Keratinocyte (primary cell): ENCODE data around the gene NR6A1. TPM values are rescaled to one million over a fixed set of nuclear protein-coding genes. Genes with fewer than 3 reads are reported as not detected.

Source experiments
- DNase-seq: peaks from one replicate; pipeline ENCODE4 v3.0.0-alpha.2; 2011; ENCODE audit warnings: low read depth, missing footprints, low spot score
- FAIRE-seq: peaks from 2 replicates; lab custom pipeline; 2011; peaks lifted over from hg19 to GRCh38; lab: Jason Lieb, UNC
- H2AFZ ChIP-seq: 2 replicates; pipeline ENCODE4 v1.6.0; 2012; ENCODE audit warnings: low read length, control low read depth, inconsistent platforms; ENCODE audit not compliant: control insufficient read depth
- H3K27ac ChIP-seq: 2 replicates; pipeline ENCODE4 v1.5.1; 2011; ENCODE audit warnings: low read length; ENCODE audit not compliant: control insufficient read depth, insufficient read depth
- H3K27me3 ChIP-seq: 3 replicates; pipeline ENCODE4 v1.6.0; 2011; ENCODE audit warnings: low read length; ENCODE audit not compliant: control insufficient read depth, insufficient read depth; ENCODE audit errors: extremely low read depth
- H3K36me3 ChIP-seq, 2 experiments: 2 replicates in 1 of 2; 3 replicates in 1 of 2; pipeline ENCODE4 v1.5.1; 2011; ENCODE audit warnings: low read length in 2 of 2, mild to moderate bottlenecking in 1 of 2; ENCODE audit not compliant: control insufficient read depth in 2 of 2, insufficient read depth in 2 of 2; ENCODE audit errors: extremely low read depth in 1 of 2
- H3K4me1 ChIP-seq: 3 replicates; pipeline ENCODE4 v1.5.1; 2011; ENCODE audit warnings: low read length; ENCODE audit not compliant: control insufficient read depth, insufficient read depth; ENCODE audit errors: extremely low read depth
- H3K4me2 ChIP-seq: 3 replicates; pipeline ENCODE4 v1.6.0; 2011; ENCODE audit warnings: low read depth, low read length; ENCODE audit not compliant: control insufficient read depth, insufficient read depth; ENCODE audit errors: extremely low read depth
- H3K4me3 ChIP-seq, 3 experiments: fragments of 200-600 bp in 1 of 3; sonication (generic) in 1 of 3; 2 replicates in 2 of 3; 3 replicates in 1 of 3; pipeline ENCODE4 v1.5.1; 2011 to 2016; ENCODE audit warnings: low read length in 3 of 3, mild to moderate bottlenecking in 3 of 3, control low read depth in 2 of 3, inconsistent platforms in 1 of 3, low read depth in 1 of 3, mixed read lengths in 1 of 3, mixed run types in 1 of 3, moderate library complexity in 1 of 3; ENCODE audit not compliant: control insufficient read depth in 2 of 3, insufficient read depth in 2 of 3; ENCODE audit errors: extremely low read depth in 1 of 3
- H3K79me2 ChIP-seq: 2 replicates; pipeline ENCODE4 v1.6.0; 2012; ENCODE audit warnings: low read length; ENCODE audit not compliant: control insufficient read depth, insufficient read depth
- H3K9ac ChIP-seq: 3 replicates; pipeline ENCODE4 v1.6.0; 2011; ENCODE audit warnings: low read length; ENCODE audit not compliant: control insufficient read depth, insufficient read depth; ENCODE audit errors: extremely low read depth
- H3K9me1 ChIP-seq: 3 replicates; pipeline ENCODE4 v1.6.0; 2011; ENCODE audit warnings: low read length; ENCODE audit not compliant: control insufficient read depth, insufficient read depth; ENCODE audit errors: extremely low read depth
- H3K9me3 ChIP-seq: 2 replicates; pipeline ENCODE4 v1.5.1; 2012; ENCODE audit warnings: low read depth, low read length; ENCODE audit not compliant: control insufficient read depth
- H4K20me1 ChIP-seq: 3 replicates; pipeline ENCODE4 v1.6.0; 2011; ENCODE audit warnings: low read length; ENCODE audit not compliant: control insufficient read depth, insufficient read depth; ENCODE audit errors: extremely low read depth
- CTCF ChIP-seq, 3 experiments: IDR thresholded peaks in 1 of 3; conservative IDR thresholded peaks in 1 of 3; optimal IDR thresholded peaks in 1 of 3; 2 replicates in 2 of 3; 3 replicates in 1 of 3; pipeline versions ENCODE3 to v1.5.1; 2011; ENCODE audit warnings: low read length in 3 of 3, mild to moderate bottlenecking in 3 of 3, moderate library complexity in 2 of 3, control low read depth in 1 of 3, inconsistent platforms in 1 of 3; ENCODE audit not compliant: insufficient read depth in 2 of 3; ENCODE audit errors: extremely low read depth in 1 of 3
- EZH2 ChIP-seq: IDR thresholded peaks from one replicate; pipeline ENCODE4 v1.6.1; 2012; ENCODE audit warnings: inconsistent platforms, mild to moderate bottlenecking, low read length, moderate library complexity
- dilution Hi-C: fragments of 300-500 bp; cut with MboI; formaldehyde crosslinking; loops from one replicate; pipeline ENCODE4 v1.7.0; 2020; ENCODE audit warnings: low sequenced_read_pairs; ENCODE audit not compliant: extremely low pct_ligation_motif_present
- polyA plus RNA-seq, 5 experiments: library from polyadenylated mRNA; depleted of rRNA in 3 of 5; stranded (reverse) in 3 of 5; stranded (forward) in 1 of 5; unstranded in 1 of 5; fragments of >200 nt; gene quantifications; 1 replicate in 1 of 5; 2 replicates in 3 of 5; 3 replicates in 1 of 5; pipeline versions ENCODE4 v1.2.1 to v1.2.3, GENCODE V29; 2011 to 2012; ENCODE audit warnings: missing spikeins in 2 of 5, low read depth in 1 of 5, low replicate concordance in 1 of 5

The NR6A1 gene
- polyA plus RNA-seq, 1 donor (not counting 4 experiments of a cell fraction or from before 2014, with no cell fraction given): 1.8 TPM

GRCh38 chr9:124762633-124763032 lies 8.5 kb downstream of the NR6A1 start:
- no peak overlapping the region for H2AFZ ChIP-seq
- TF ChIP-seq EZH2: no peak
- TF ChIP-seq CTCF (optimal IDR thresholded peaks at IDR 0.05 in 1 of 3, IDR thresholded peaks at IDR 0.05 in 1 of 3, conservative IDR thresholded peaks at IDR 0.05 in 1 of 3; ENCODE audit: extremely low read depth in 1 of 3, insufficient read depth in 2 of 3, low read length in 3 of 3): no peak
- peaks cover 1% of the 10 kb centered on the region for H3K79me2 ChIP-seq
- H3K4me2 ChIP-seq: no peak overlapping the region
- H3K4me3 ChIP-seq: no peak overlapping the region
- DNase-seq: no peak
- H3K4me1 ChIP-seq: peaks cover 11% of the 10 kb centered on the region
- no peak overlapping the region for H3K9ac ChIP-seq
- no peaks in the 10 kb centered on the region for H3K9me1 ChIP-seq
- dilution Hi-C loops: no loop called here
- no peak overlapping the region for H3K27ac ChIP-seq
- H3K27me3 ChIP-seq: no peaks in the 10 kb centered on the region
- no peaks in the 10 kb centered on the region for H3K36me3 ChIP-seq
- H4K20me1 ChIP-seq: no peaks in the 10 kb centered on the region
- H3K9me3 ChIP-seq: no peaks in the 10 kb centered on the region
- no peak for FAIRE-seq

- no peak overlapping the region for H3K9ac ChIP-seq
- DNase-seq (no peak), FAIRE-seq (no peak)
- peaks cover 1% of the 10 kb centered on the region for H3K79me2 ChIP-seq
- no peak overlapping the region for H3K4me3 ChIP-seq
- dilution Hi-C loops: no loop called here
- H3K27ac ChIP-seq: no peak overlapping the region
- TF ChIP-seq EZH2: no peak
- no peak for TF ChIP-seq CTCF (optimal IDR thresholded peaks at IDR 0.05 in 1 of 3, IDR thresholded peaks at IDR 0.05 in 1 of 3, conservative IDR thresholded peaks at IDR 0.05 in 1 of 3; ENCODE audit: extremely low read depth in 1 of 3, insufficient read depth in 2 of 3, low read length in 3 of 3)
- H3K36me3 ChIP-seq: no peaks in the 10 kb centered on the region
- H3K4me2 ChIP-seq: no peak overlapping the region
- H3K9me3 ChIP-seq: no peaks in the 10 kb centered on the region
- no peaks in the 10 kb centered on the region for H3K9me1 ChIP-seq
- H2AFZ ChIP-seq: no peak overlapping the region
- H4K20me1 ChIP-seq: no peaks in the 10 kb centered on the region
- peaks cover 9% of the 10 kb centered on the region for H3K4me1 ChIP-seq
- H3K27me3 ChIP-seq: no peaks in the 10 kb centered on the region
Measured at GRCh38 chr9:124761710-124762109, 9.4 kb downstream of the NR6A1 start.
